HCT116 (cell line): ENCODE results near the gene TBX20.
"Not testable (repeated sequence)": the region's sequence is repeated elsewhere in the genome, so short reads cannot be mapped to it uniquely, and the experiment has no call there.

ENCODE experiments used
- CTCF ChIP-seq, 3 experiments: fragments of 200-600 bp in 1 of 3; sonication (generic) in 1 of 3; IDR thresholded peaks in 2 of 3; conservative IDR thresholded peaks in 1 of 3; 2 replicates each; pipeline ENCODE4 v1.5.1; 2012 to 2017; ENCODE audit warnings: low read depth in 2 of 3, low read length in 2 of 3, antibody characterized with exemption in 1 of 3, borderline replicate concordance in 1 of 3, control low read depth in 1 of 3, mild to moderate bottlenecking in 1 of 3, mixed read lengths in 1 of 3, mixed run types in 1 of 3, moderate library complexity in 1 of 3; ENCODE audit not compliant: insufficient read depth in 1 of 3
- EGR1 ChIP-seq: IDR thresholded peaks from 2 replicates; pipeline ENCODE4 v1.6.1; 2012; ENCODE audit warnings: low read depth
- ELF1 ChIP-seq: IDR thresholded peaks from 2 replicates; pipeline ENCODE4 v1.6.1; 2012; ENCODE audit warnings: low read depth, borderline replicate concordance
- EZH2 ChIP-seq: fragments of 200-600 bp; sonication (generic); IDR thresholded peaks from 2 replicates; pipeline ENCODE4 v1.6.1; 2017; ENCODE audit warnings: antibody characterized with exemption, mixed run types
- EZH2phosphoT487 ChIP-seq: fragments of 200-600 bp; IDR thresholded peaks from 2 replicates; pipeline ENCODE4 v1.6.1; 2018; ENCODE audit warnings: antibody characterized with exemption, borderline replicate concordance
- FOSL1 ChIP-seq: IDR thresholded peaks from 2 replicates; pipeline ENCODE4 v1.6.1; 2012; ENCODE audit warnings: low read depth
- POLR2A ChIP-seq: IDR thresholded peaks from 2 replicates; pipeline ENCODE4 v1.7.0; 2011; ENCODE audit warnings: borderline replicate concordance; ENCODE audit not compliant: insufficient read depth, insufficient read length; ENCODE audit errors: extremely low read depth
- POLR2AphosphoS5 ChIP-seq: IDR thresholded peaks from 2 replicates; pipeline ENCODE4 v1.6.1; 2011; ENCODE audit warnings: mild to moderate bottlenecking, low read depth, low read length, moderate library complexity
- RAD21 ChIP-seq: IDR thresholded peaks from 2 replicates; pipeline ENCODE4 v1.6.1; 2012; ENCODE audit warnings: low read depth, mild to moderate bottlenecking
- SP1 ChIP-seq: IDR thresholded peaks from 2 replicates; pipeline ENCODE4 v1.6.1; 2012; ENCODE audit warnings: low read depth
- TCF7L2 ChIP-seq: IDR thresholded peaks from 2 replicates; pipeline ENCODE4 v1.7.0; 2011; ENCODE audit warnings: borderline replicate concordance, inconsistent platforms; ENCODE audit not compliant: insufficient read depth, insufficient read length; ENCODE audit errors: extremely low read depth
- YY1 ChIP-seq: IDR thresholded peaks from 2 replicates; pipeline ENCODE4 v1.6.1; 2011; ENCODE audit warnings: low read length, low read depth, moderate library complexity, mild to moderate bottlenecking; ENCODE audit not compliant: insufficient replicate concordance; ENCODE audit errors: extremely low read depth
- ZNF274 ChIP-seq: fragments of 200-500 bp; sonication (Bioruptor generic); IDR thresholded peaks from 2 replicates; pipeline ENCODE4 v1.6.1; 2014; ENCODE audit warnings: mild to moderate bottlenecking, low read depth, low read length, inconsistent platforms
- TF ChIP-seq, protein P1 (sequence below): IDR thresholded peaks from 2 replicates; pipeline ENCODE4 v1.6.1; 2012

DNA sequence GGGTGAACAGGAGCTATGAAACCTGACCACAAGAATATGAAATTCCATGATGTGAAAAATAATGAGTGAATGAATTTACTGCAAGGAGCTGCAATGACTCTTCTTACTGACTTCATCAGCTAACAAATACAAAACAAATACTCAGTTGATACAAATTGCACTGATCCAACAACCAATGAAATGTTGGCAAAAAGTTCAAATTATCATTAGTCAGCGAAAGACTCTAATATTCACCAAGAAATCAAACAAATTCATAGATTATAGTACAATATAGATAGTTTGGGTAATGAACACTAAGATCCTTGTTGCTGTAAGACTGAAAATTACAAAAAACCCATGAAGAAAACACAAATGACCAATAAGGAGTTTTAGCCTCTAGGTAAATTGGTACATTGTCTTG lies 49.0 kb downstream of the TBX20 start:
- not testable (repeated sequence) for TF ChIP-seq CTCF (IDR thresholded peaks at IDR 0.05 in 2 of 3, conservative IDR thresholded peaks at IDR 0.05 in 1 of 3; ENCODE audit: borderline replicate concordance in 1 of 3, insufficient read depth in 1 of 3, low read depth in 2 of 3, low read length in 2 of 3); EZH2; POLR2AphosphoS5; POLR2A; ELF1; RAD21; ZNF274; YY1; TCF7L2; FOSL1; SP1; EZH2phosphoT487; EGR1
- TF ChIP-seq, protein P1, sequence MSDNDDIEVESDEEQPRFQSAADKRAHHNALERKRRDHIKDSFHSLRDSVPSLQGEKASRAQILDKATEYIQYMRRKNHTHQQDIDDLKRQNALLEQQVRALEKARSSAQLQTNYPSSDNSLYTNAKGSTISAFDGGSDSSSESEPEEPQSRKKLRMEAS, result not testable (repeated sequence)
